OCI-LY1 (cell line): Measurements from ENCODE around the gene COA6.

Source experiments
- EZH2 ChIP-seq: fragments of 200-600 bp; sonication (generic), shearing (Covaris generic); IDR thresholded peaks from 2 replicates; pipeline ENCODE4 v1.8.0; 2017; ENCODE audit warnings: borderline replicate concordance, mixed run types, mild to moderate bottlenecking, antibody characterized with exemption, low read length, moderate library complexity, mixed read lengths
- TF ChIP-seq, protein P1 (sequence below): fragments of 200-600 bp; sonication (generic), shearing (Covaris generic); IDR thresholded peaks from 2 replicates; pipeline ENCODE4 v1.5.1; 2017; ENCODE audit warnings: mild to moderate bottlenecking, antibody characterized with exemption, low read length, moderate library complexity, mixed read lengths

DNA sequence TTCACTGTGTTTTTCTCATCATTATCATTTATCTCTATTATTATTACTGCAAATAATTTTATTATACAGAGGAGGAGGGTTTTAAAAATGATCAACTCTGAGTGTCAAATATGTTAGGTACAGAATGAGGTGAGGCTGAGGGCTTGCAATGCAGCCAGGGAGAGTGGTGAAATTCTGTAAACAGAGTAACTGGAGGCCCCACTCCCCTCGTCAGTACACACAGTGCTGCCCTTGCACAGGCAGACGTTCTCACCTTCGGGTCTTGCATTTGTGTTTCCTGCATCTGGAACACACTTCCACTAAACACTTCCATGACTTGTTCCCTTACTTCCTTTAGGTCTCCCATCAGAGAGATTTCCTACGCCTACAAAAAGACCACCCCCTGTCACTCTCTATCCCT is 24.3 kb upstream of the COA6 start:
- TF ChIP-seq, protein P1, sequence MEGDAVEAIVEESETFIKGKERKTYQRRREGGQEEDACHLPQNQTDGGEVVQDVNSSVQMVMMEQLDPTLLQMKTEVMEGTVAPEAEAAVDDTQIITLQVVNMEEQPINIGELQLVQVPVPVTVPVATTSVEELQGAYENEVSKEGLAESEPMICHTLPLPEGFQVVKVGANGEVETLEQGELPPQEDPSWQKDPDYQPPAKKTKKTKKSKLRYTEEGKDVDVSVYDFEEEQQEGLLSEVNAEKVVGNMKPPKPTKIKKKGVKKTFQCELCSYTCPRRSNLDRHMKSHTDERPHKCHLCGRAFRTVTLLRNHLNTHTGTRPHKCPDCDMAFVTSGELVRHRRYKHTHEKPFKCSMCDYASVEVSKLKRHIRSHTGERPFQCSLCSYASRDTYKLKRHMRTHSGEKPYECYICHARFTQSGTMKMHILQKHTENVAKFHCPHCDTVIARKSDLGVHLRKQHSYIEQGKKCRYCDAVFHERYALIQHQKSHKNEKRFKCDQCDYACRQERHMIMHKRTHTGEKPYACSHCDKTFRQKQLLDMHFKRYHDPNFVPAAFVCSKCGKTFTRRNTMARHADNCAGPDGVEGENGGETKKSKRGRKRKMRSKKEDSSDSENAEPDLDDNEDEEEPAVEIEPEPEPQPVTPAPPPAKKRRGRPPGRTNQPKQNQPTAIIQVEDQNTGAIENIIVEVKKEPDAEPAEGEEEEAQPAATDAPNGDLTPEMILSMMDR: no peak
- TF ChIP-seq EZH2: no peak
